ENCODE measurements around the gene SERP2. TPM values are rescaled to one million over a fixed set of nuclear protein-coding genes. Genes with fewer than 3 reads are reported as not detected.

SERP2 gene
- total RNA-seq, 1 donor from 2014 or later = 2.8 TPM

- Histone ChIP-seq H3K27me3 (no peaks in the 10 kb centered on the region), H3K27ac (no peak overlapping the region), H3K4me3 (no peak overlapping the region), H3K36me3 (no peaks in the 10 kb centered on the region), H3K4me1 (no peaks in the 10 kb centered on the region), H3K9me3 (no peaks in the 10 kb centered on the region)
- intact Hi-C loops (cut with DNase I) = no loop called here
- no peak for TF ChIP-seq CTCF (IDR thresholded peaks at IDR 0.05)
- DNase-seq (no peak), ATAC-seq (no peak)
Measured at GRCh38 chr13:44382635-44383145, 9.1 kb downstream of the SERP2 start.

GRCh38 chr13:44383945-44384344, 10.3 kb downstream of the SERP2 start:
- Histone ChIP-seq H3K4me3 (no peak overlapping the region), H3K9me3 (no peaks in the 10 kb centered on the region), H3K27me3 (no peaks in the 10 kb centered on the region), H3K36me3 (no peaks in the 10 kb centered on the region), H3K4me1 (no peaks in the 10 kb centered on the region), H3K27ac (no peak overlapping the region)
- no peak for ATAC-seq
- DNase-seq = no peak
- TF ChIP-seq CTCF (IDR thresholded peaks at IDR 0.05) = no peak
- intact Hi-C loops (cut with DNase I) = no loop called here

GRCh38 chr13:44384778-44385177, 11.2 kb downstream of the SERP2 start:
- no peak for TF ChIP-seq CTCF (IDR thresholded peaks at IDR 0.05)
- no peaks in the 10 kb centered on the region for H3K9me3 ChIP-seq
- ATAC-seq (no peak), DNase-seq (no peak)
- no peaks in the 10 kb centered on the region for H3K27me3 ChIP-seq
- no peak overlapping the region for H3K4me3 ChIP-seq
- no peaks in the 10 kb centered on the region for H3K4me1 ChIP-seq
- intact Hi-C loops (cut with DNase I) = no loop called here
- H3K27ac ChIP-seq = no peak overlapping the region
- no peaks in the 10 kb centered on the region for H3K36me3 ChIP-seq

GRCh38 chr13:44385401-44385800, 11.8 kb downstream of the SERP2 start:
- no peak for ATAC-seq
- Histone ChIP-seq H3K27ac (no peak overlapping the region), H3K4me3 (no peak overlapping the region), H3K27me3 (no peaks in the 10 kb centered on the region), H3K36me3 (no peaks in the 10 kb centered on the region), H3K9me3 (no peaks in the 10 kb centered on the region), H3K4me1 (no peaks in the 10 kb centered on the region)
- no peak for TF ChIP-seq CTCF (IDR thresholded peaks at IDR 0.05)
- no peak for DNase-seq
- intact Hi-C loops (cut with DNase I) = no loop called here

GRCh38 chr13:44385847-44386246, 12.2 kb downstream of the SERP2 start:
- intact Hi-C loops (cut with DNase I) = no loop called here
- no peak for TF ChIP-seq CTCF (IDR thresholded peaks at IDR 0.05)
- no peaks in the 10 kb centered on the region for H3K9me3 ChIP-seq
- H3K4me3 ChIP-seq = no peak overlapping the region
- no peak overlapping the region for H3K27ac ChIP-seq
- no peaks in the 10 kb centered on the region for H3K27me3 ChIP-seq
- DNase-seq (no peak), ATAC-seq (no peak)
- no peaks in the 10 kb centered on the region for H3K4me1 ChIP-seq
- H3K36me3 ChIP-seq = no peaks in the 10 kb centered on the region

- no peak for TF ChIP-seq CTCF (IDR thresholded peaks at IDR 0.05)
- Histone ChIP-seq H3K27me3 (no peaks in the 10 kb centered on the region), H3K9me3 (no peaks in the 10 kb centered on the region), H3K4me1 (no peaks in the 10 kb centered on the region), H3K27ac (no peak overlapping the region), H3K4me3 (no peak overlapping the region), H3K36me3 (no peaks in the 10 kb centered on the region)
- ATAC-seq (no peak), DNase-seq (no peak)
- intact Hi-C loops (cut with DNase I) = no loop called here
Measured at GRCh38 chr13:44386913-44387556, 13.4 kb downstream of the SERP2 start.
